C4-2B (cell line): ENCODE results near the gene SEMA3A.

ENCODE experiments used
- ZFX ChIP-seq: fragments of 450-650 bp; IDR thresholded peaks from 2 replicates; pipeline ENCODE4 v1.6.1; 2017
- TF ChIP-seq, protein P1 (sequence below): fragments of 450-650 bp; conservative IDR thresholded peaks from 2 replicates; pipeline ENCODE4 v1.5.1; 2017; ENCODE audit warnings: mild to moderate bottlenecking

DNA sequence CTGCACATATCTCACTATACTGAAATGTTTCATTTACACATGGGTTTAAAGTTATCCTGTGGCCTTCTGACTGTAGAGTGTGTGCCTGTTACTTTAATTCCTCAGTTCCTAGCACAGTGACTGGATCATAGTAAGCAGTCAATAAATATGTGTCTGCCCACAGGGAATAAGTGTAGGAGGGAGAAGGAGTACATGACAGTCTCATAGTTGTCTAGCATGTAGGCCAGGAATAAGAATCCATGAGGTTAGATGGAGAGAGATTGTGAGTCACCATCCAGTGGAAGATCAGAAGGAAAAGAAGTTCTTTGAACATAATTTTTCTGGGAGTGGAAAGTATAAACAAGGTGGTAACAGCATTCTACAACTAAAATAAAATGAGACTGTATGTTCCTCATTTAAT, 36.6 kb upstream of the SEMA3A start:
- TF ChIP-seq, protein P1, sequence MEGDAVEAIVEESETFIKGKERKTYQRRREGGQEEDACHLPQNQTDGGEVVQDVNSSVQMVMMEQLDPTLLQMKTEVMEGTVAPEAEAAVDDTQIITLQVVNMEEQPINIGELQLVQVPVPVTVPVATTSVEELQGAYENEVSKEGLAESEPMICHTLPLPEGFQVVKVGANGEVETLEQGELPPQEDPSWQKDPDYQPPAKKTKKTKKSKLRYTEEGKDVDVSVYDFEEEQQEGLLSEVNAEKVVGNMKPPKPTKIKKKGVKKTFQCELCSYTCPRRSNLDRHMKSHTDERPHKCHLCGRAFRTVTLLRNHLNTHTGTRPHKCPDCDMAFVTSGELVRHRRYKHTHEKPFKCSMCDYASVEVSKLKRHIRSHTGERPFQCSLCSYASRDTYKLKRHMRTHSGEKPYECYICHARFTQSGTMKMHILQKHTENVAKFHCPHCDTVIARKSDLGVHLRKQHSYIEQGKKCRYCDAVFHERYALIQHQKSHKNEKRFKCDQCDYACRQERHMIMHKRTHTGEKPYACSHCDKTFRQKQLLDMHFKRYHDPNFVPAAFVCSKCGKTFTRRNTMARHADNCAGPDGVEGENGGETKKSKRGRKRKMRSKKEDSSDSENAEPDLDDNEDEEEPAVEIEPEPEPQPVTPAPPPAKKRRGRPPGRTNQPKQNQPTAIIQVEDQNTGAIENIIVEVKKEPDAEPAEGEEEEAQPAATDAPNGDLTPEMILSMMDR: no peak
- TF ChIP-seq ZFX: no peak
